ENCODE results near the gene CYP4V2. TPM values are rescaled to one million over a fixed set of nuclear protein-coding genes. Genes with fewer than 3 reads are reported as not detected.

CYP4V2 gene
- total RNA-seq, 4 donors from 2014 or later, result 27.5 to 43.1 (median 35.5) TPM

DNA sequence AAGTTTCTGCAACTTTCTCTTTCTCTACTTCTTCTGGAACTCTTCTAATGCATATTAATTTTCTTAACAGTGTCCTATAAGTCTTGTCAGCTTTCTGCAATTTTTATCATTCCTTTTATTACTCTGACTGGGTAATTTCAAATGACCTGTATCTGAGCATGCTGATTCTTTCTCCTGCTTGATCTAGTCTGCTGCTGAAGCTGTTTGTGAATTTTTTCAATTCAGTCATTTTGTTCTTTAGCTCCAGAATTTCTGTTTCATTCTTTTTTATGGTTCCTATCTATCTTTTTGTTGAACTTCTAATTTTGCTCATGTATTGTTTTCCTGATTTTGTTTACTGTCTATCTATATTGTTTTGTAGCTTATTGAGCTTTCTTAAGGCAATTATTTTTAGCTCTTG is 34.5 kb downstream of the CYP4V2 start:
- intact Hi-C loops (cut with DNase I), result no loop called here
- H3K4me3 ChIP-seq, result no peak overlapping the region

DNA sequence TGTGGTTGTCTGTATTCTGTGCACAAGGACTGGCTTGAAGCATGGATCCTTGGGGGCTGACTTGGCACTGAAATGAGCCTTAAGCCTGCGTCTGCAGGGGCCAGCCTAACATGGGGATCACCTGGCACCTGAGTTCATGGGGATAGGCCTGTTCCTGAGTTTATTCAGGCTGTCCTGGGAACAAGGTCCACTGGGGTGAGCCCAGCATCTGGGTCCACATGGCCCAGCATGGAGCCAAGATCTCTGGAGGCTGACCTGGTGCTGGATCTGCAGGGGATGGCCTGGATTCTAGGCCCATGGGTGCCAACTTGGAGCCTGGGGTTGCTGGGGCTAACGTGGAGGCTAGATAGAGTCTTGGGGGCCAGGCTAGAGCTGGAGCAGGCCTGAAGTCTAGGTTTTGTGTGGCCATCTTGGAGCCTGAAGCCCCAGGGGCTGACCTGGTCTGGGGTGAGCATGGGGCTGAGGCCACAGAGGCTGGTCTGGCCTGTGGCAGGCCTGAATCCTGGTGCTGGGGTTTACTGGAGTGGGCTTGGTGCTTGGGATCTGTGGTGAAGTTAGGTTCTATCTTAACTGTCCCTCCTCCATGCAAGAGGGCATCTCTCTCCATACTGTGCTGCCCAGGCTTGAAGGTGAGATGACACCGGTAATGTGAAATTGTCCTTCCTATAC is 35.3 kb downstream of the CYP4V2 start:
- no peak for DNase-seq (ENCODE audit: extremely low spot score)
- Histone ChIP-seq H3K4me3 (no peak overlapping the region), H3K9me3 (peaks cover 0 to 6% (median 0%) of the 10 kb centered on the region in 4 donors), H3K4me1 (no peaks in the 10 kb centered on the region), H3K27me3 (no peaks in the 10 kb centered on the region), H3K36me3 (no peaks in the 10 kb centered on the region), H3K27ac (replicated peaks in 1 of 4) (no peak overlapping the region)
- TF ChIP-seq, protein P1, sequence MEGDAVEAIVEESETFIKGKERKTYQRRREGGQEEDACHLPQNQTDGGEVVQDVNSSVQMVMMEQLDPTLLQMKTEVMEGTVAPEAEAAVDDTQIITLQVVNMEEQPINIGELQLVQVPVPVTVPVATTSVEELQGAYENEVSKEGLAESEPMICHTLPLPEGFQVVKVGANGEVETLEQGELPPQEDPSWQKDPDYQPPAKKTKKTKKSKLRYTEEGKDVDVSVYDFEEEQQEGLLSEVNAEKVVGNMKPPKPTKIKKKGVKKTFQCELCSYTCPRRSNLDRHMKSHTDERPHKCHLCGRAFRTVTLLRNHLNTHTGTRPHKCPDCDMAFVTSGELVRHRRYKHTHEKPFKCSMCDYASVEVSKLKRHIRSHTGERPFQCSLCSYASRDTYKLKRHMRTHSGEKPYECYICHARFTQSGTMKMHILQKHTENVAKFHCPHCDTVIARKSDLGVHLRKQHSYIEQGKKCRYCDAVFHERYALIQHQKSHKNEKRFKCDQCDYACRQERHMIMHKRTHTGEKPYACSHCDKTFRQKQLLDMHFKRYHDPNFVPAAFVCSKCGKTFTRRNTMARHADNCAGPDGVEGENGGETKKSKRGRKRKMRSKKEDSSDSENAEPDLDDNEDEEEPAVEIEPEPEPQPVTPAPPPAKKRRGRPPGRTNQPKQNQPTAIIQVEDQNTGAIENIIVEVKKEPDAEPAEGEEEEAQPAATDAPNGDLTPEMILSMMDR (IDR thresholded peaks at IDR 0.05), result no peak
- TF ChIP-seq POLR2AphosphoS5 (IDR thresholded peaks at IDR 0.05) (no peak), POLR2A (IDR thresholded peaks at IDR 0.05; ENCODE audit: low read depth) (no peak), EP300 (IDR thresholded peaks at IDR 0.05) (no peak)
- 89% methylated on average over 3 of the region's 3 CpGs for WGBS
- intact Hi-C loops (cut with DNase I), result no loop called here

More for the DNA sequence above, 34.5 kb downstream of the CYP4V2 start:
- no peak overlapping the region for H3K27ac ChIP-seq (replicated peaks in 1 of 4)
- H3K9me3 ChIP-seq, result peaks cover 0 to 6% (median 0%) of the 10 kb centered on the region in 4 donors
- no peak for TF ChIP-seq POLR2AphosphoS5 (IDR thresholded peaks at IDR 0.05)
- no peak for TF ChIP-seq EP300 (IDR thresholded peaks at IDR 0.05)
- no peak for TF ChIP-seq POLR2A (IDR thresholded peaks at IDR 0.05; ENCODE audit: low read depth)
- TF ChIP-seq, protein P1 (IDR thresholded peaks at IDR 0.05), result no peak
- no peak for DNase-seq (ENCODE audit: extremely low spot score)
- no peaks in the 10 kb centered on the region for H3K27me3 ChIP-seq
- no peaks in the 10 kb centered on the region for H3K36me3 ChIP-seq
- H3K4me1 ChIP-seq, result no peaks in the 10 kb centered on the region

DNA sequence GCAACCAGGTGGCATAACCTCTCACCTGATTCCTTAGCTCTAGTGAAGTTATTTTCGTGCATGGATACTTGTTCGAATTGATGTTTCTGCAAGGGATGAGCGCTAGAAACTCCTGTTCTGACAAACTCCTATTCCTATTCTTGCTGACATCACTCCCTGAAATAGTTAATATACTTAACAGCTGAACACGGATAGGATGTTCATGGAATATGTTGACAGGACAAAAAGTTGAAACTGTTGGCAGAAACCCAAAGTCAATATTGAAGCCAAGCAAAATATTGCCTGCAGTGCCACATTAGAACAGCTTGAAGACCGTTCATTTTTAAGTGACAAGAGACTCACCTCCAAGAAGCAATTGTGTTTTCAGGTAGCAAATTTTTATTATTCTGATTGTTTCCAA is 35.9 kb downstream of the CYP4V2 start, which contains the start of gene KLKB1:
Gene KLKB1 (plus strand): TSS at position 287 of the 400 bp plus-strand sequence. CDS start 689 bp downstream, outside the sequence.
- Histone ChIP-seq H3K36me3 (no peaks in the 10 kb centered on the region), H3K4me3 (peak within 1 kb of the TSS in 3 of 4 donors; percentile 13 to 19 (median 13)), H3K27ac (replicated peaks in 1 of 4) (no peak within 1 kb of the TSS), H3K27me3 (no peaks in the 10 kb centered on the region), H3K9me3 (peaks cover 0 to 6% (median 0%) of the 10 kb centered on the region in 4 donors), H3K4me1 (no peaks in the 10 kb centered on the region)
- intact Hi-C loops (cut with DNase I), result no loop called here
- TF ChIP-seq EP300 (IDR thresholded peaks at IDR 0.05), result no peak
- TF ChIP-seq, protein P1 (IDR thresholded peaks at IDR 0.05), result no peak
- WGBS, result 54% methylated on average over 5 of the region's 5 CpGs
- no peak for DNase-seq (ENCODE audit: extremely low spot score)

DNA sequence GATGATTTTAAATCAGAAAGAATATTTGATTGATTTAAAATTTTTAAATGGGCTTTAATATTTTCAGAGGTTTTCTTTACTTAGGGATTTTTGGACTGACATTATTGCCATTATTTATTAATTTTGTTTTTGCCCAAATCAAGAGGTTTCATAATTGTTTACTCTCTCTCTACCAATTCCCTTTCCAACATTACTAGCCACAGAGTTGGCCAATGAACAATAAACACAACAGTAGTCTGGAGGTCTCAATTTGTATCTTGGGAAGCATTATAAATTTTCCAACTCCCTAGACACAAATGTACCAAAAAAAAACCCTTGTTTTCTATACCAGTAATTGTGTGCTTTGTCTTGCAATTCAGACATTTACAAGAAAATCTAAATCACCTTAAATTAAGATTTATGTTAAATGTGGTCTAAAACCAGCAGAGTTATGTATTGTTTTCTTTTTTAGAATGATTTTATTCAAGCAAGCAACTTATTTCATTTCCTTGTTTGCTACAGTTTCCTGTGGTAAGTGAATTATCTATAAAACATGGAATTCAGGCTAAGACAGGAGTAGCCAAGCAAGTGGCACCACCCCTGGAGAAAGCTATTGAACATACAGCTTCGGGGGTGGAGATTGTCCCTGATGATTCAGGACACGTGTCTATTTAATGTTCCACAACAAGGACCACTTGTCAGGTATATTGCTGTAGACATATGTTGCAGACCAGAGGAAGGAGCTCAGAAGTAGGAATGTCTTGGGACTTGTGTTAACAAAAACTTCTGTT is 36.6 kb downstream of the CYP4V2 start:
- Histone ChIP-seq H3K36me3 (peaks cover 0 to 5% (median 0%) of the 10 kb centered on the region in 4 donors), H3K27ac (replicated peaks in 1 of 4) (no peak overlapping the region), H3K27me3 (no peaks in the 10 kb centered on the region), H3K4me1 (no peaks in the 10 kb centered on the region), H3K9me3 (peaks cover 0 to 6% (median 0%) of the 10 kb centered on the region in 4 donors), H3K4me3 (peak overlapping the region in 3 of 4 donors; percentile 13 to 19 (median 13))
- no peak for DNase-seq (ENCODE audit: extremely low spot score)
- no peak for TF ChIP-seq POLR2AphosphoS5 (IDR thresholded peaks at IDR 0.05)
- TF ChIP-seq POLR2A (IDR thresholded peaks at IDR 0.05; ENCODE audit: low read depth), result no peak
- TF ChIP-seq EP300 (IDR thresholded peaks at IDR 0.05), result no peak
- TF ChIP-seq, protein P1 (IDR thresholded peaks at IDR 0.05), result no peak
- intact Hi-C loops (cut with DNase I), result no loop called here
- WGBS, result 39% methylated on average over 2 of the region's 2 CpGs
